ENCODE data around the gene VPS35. TPM values are rescaled to one million over a fixed set of nuclear protein-coding genes. Genes with fewer than 3 reads are reported as not detected.
"Not testable (repeated sequence)": the region's sequence is repeated elsewhere in the genome, so short reads cannot be mapped to it uniquely, and the experiment has no call there.

VPS35 gene
- total RNA-seq, 1 experiment from 2014 or later = 91.1 TPM

DNA sequence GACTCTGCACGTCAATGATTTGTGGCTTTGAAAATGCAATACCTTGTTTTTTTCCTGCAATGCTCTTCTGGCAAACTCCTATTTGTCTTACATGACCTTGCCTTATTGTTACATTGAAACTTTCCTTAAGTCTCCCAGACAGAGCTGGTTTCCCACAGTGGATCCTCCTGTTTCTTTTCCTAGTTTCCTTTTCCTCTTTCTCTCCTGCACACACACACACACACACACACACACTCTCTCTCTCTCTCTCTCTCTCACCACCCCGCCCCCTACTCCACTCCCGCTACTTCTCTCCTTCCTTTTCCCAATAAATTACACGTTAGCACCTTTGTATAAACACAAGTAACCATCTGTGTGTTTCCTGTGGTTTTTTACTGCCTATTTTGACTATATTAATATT lies 2.7 kb upstream of the VPS35 start:
- Histone ChIP-seq H2AFZ (ENCODE audit: low read length) (no peak overlapping the region), H3K4me3 (ENCODE audit: low read length) (peak overlapping the region; percentile 82), H3K4me2 (ENCODE audit: low read depth, low read length, poor library complexity, severe bottlenecking) (peak overlapping the region; percentile 88), H3K36me3 (ENCODE audit: insufficient read depth, low read length) (peaks cover 37% of the 10 kb centered on the region), H3K9ac (ENCODE audit: low read length) (peak overlapping the region; percentile 82), H3K27ac (ENCODE audit: low read length) (peak overlapping the region; percentile 83), H3K9me3 (ENCODE audit: low read length) (no peaks in the 10 kb centered on the region), H3K27me3 (ENCODE audit: low read length) (no peaks in the 10 kb centered on the region), H3K9me2 (replicated peaks; ENCODE audit: insufficient read depth, low read length) (no peaks in the 10 kb centered on the region), H4K20me1 (ENCODE audit: insufficient read depth, low read depth, low read length) (peaks cover 34% of the 10 kb centered on the region), H3K79me2 (ENCODE audit: low read length) (peaks cover 55% of the 10 kb centered on the region), H3K4me1 (ENCODE audit: low read length) (peaks cover 39% of the 10 kb centered on the region)
- peak; percentile 54 for DNase-seq

DNA sequence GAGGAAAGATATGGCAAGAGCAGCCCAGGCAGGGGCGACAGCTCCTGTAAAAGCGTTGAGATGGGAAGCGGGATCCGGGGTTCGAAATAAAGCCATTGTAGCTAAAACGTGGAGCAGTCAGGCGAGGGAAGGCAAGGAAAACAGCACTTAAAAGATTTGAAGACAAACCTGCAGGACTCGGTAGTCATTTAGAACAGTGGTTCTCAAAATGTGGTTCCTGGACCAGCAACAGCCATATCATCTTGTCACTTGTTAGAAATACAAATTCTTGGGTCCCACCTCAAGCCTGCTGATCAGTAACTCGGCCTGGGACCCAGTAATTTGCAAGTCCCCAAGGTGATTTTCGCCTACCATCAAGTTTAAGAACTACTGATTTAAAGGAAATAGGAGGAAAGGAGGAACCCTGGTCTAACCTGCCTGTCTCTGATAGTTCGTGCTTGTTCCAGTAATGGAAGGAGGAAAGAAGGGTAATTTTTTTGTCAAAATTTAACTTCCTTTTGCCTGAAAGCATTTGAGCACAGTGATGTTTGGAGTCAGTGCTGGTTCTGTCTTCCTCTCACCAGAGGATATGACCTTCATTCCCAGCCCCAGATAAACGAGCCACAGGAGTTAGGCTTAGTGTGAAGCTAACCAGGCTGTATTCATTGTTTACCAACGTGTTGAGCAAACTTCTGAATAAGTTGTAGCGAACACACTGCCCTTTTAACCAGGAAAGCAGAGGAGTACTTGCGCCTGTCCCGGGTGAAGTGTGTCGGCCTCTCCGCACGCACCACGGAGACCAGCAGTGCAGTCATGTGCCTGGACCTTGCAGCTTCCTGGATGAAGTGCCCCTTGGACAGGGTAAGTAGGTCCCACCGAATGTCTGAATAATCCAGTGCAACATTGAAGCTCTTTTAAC lies 1.6 kb upstream of the VPS35 start:
- Histone ChIP-seq H3K4me3 (ENCODE audit: low read length) (peak overlapping the region; percentile 82), H2AFZ (ENCODE audit: low read length) (no peak overlapping the region), H4K20me1 (ENCODE audit: insufficient read depth, low read depth, low read length) (peaks cover 37% of the 10 kb centered on the region), H3K9me3 (ENCODE audit: low read length) (no peaks in the 10 kb centered on the region), H3K36me3 (ENCODE audit: insufficient read depth, low read length) (peaks cover 26% of the 10 kb centered on the region), H3K4me2 (ENCODE audit: low read depth, low read length, poor library complexity, severe bottlenecking) (peak overlapping the region; percentile 88), H3K79me2 (ENCODE audit: low read length) (peaks cover 67% of the 10 kb centered on the region), H3K27me3 (ENCODE audit: low read length) (no peaks in the 10 kb centered on the region), H3K9me2 (replicated peaks; ENCODE audit: insufficient read depth, low read length) (no peaks in the 10 kb centered on the region), H3K9ac (ENCODE audit: low read length) (peak overlapping the region; percentile 82), H3K27ac (ENCODE audit: low read length) (peak overlapping the region; percentile 83), H3K4me1 (ENCODE audit: low read length) (peaks cover 51% of the 10 kb centered on the region)
- DNase-seq = peak; percentile 80

DNA sequence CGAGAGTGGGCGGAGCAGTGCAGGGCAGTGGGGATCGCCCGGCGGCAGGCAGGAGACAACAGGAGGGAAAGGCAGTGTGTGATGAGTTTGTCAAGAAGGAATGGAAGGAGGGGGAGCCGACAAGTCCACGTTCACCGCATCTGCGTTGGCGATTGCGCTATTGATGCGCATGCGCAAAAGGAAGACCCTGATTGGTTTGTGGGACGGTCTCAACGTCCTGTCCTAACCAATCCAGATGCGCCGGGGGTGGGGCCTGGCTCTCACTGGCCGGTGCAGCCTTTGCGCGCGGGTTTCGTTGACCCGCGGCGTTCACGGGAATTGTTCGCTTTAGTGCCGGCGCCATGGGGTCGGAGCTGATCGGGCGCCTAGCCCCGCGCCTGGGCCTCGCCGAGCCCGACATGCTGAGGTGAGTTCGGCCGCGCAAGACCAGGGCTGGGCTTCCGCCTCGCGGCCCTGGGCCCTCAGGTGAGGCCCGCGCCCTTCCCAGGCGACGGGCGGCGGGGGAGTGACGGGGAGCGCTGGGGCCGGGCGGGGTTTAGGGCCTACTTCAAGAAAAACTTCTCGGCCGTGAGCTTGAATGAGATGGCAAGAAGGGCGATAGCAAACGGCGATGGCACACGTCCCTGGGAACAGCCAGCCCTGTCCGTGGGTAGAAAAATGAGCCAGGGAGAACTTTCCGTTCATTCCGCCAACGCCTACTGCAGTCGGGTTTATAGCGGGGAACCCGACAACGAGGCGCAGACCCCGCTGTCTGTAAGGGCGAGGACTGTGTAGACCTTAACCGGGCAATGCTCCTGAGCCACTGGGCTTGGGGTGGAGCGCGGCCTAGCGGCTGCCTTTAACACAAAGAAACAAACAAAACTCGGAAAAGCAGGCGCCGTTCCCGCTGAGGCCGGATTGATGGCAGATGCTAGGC lies 645 bp upstream of the VPS35 start, which contains the start of gene ORC6:
ORC6 (plus strand) TSS at position 295 of the 916 bp plus-strand sequence; CDS start at position 342, 47 bp downstream.
- Histone ChIP-seq H3K27ac (ENCODE audit: low read length) (peak within 1 kb of the TSS; percentile 83), H3K27me3 (ENCODE audit: low read length) (no peaks in the 10 kb centered on the region), H3K9ac (ENCODE audit: low read length) (peak within 1 kb of the TSS; percentile 82), H3K4me1 (ENCODE audit: low read length) (peaks cover 55% of the 10 kb centered on the region), H3K9me2 (replicated peaks; ENCODE audit: insufficient read depth, low read length) (no peaks in the 10 kb centered on the region), H3K79me2 (ENCODE audit: low read length) (peaks cover 76% of the 10 kb centered on the region), H3K4me2 (ENCODE audit: low read depth, low read length, poor library complexity, severe bottlenecking) (peak within 1 kb of the TSS; percentile 88), H3K4me3 (ENCODE audit: low read length) (peak within 1 kb of the TSS; percentile 82), H3K9me3 (ENCODE audit: low read length) (no peaks in the 10 kb centered on the region), H4K20me1 (ENCODE audit: insufficient read depth, low read depth, low read length) (peaks cover 45% of the 10 kb centered on the region), H2AFZ (ENCODE audit: low read length) (peak within 1 kb of the TSS; percentile 94), H3K36me3 (ENCODE audit: insufficient read depth, low read length) (peaks cover 16% of the 10 kb centered on the region)
- peak; percentile 98 for DNase-seq

DNA sequence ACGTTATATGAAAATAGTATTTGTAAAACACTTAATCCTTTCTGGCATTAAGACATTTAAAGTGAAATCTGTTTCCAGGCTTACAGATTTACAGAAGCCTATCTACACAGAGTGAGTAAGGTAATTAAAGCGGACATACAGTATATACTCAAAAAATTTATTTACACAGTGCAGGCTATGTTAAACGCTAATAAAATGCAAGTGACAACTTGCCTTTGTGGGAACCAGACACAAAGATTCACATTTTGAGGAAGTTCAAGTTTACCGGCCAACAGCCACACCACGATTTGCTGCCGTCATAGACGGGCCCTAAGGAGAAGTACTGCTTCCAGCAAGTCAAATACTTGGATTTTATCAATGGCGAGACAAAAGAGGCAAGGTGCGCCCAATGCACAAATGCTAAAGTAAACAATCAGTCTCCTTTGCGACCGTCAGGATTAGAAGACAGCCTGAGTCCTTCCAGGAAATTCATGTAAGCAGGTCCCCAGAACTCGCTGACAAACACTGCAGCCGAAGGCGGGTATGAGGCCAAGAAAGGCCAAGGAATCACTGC lies 801 bp downstream of the VPS35 start:
- peak; percentile 85 for DNase-seq
- H3K4me1 ChIP-seq (ENCODE audit: low read length) = peaks cover 55% of the 10 kb centered on the region

DNA sequence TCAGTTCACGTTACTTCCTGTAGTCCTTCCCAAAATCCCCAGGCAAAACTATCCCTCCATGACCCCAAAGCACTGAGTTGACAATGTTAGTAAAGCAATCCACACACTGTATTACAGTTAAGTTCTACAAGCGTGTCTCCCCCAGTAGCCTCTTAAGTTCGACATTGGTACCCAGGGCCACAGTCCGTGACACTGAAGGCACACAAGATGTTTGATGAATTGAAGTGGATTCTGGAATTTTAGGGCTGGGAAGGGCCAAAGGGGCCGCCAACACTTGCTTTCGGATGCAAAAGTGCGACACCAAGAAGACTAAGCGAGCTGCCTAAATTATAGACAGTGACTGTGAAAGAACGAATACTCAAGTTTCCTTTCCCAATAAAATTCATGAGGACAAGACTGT lies 1.5 kb downstream of the VPS35 start:
- H4K20me1 ChIP-seq (ENCODE audit: insufficient read depth, low read depth, low read length) = peaks cover 51% of the 10 kb centered on the region
- H3K79me2 ChIP-seq (ENCODE audit: low read length) = peaks cover 86% of the 10 kb centered on the region
- peak overlapping the region; percentile 88 for H3K4me2 ChIP-seq (ENCODE audit: low read depth, low read length, poor library complexity, severe bottlenecking)
- H3K9ac ChIP-seq (ENCODE audit: low read length) = peak overlapping the region; percentile 82
- DNase-seq = no peak
- peak overlapping the region; percentile 82 for H3K4me3 ChIP-seq (ENCODE audit: low read length)
- H3K27ac ChIP-seq (ENCODE audit: low read length) = no peak overlapping the region
- H3K4me1 ChIP-seq (ENCODE audit: low read length) = peaks cover 50% of the 10 kb centered on the region
- H3K9me2 ChIP-seq (replicated peaks; ENCODE audit: insufficient read depth, low read length) = no peaks in the 10 kb centered on the region
- H3K9me3 ChIP-seq (ENCODE audit: low read length) = no peaks in the 10 kb centered on the region
- no peak overlapping the region for H2AFZ ChIP-seq (ENCODE audit: low read length)
- H3K36me3 ChIP-seq (ENCODE audit: insufficient read depth, low read length) = peaks cover 9% of the 10 kb centered on the region; the same call in 1 of the 2 replicates
- H3K27me3 ChIP-seq (ENCODE audit: low read length) = no peaks in the 10 kb centered on the region

More for the DNA sequence above, 801 bp downstream of the VPS35 start:
- Histone ChIP-seq H3K36me3 (ENCODE audit: insufficient read depth, low read length) (peaks cover 13% of the 10 kb centered on the region; the same call in 1 of the 2 replicates), H3K4me3 (ENCODE audit: low read length) (peak overlapping the region; percentile 82), H4K20me1 (ENCODE audit: insufficient read depth, low read depth, low read length) (peaks cover 51% of the 10 kb centered on the region), H3K9me2 (replicated peaks; ENCODE audit: insufficient read depth, low read length) (no peaks in the 10 kb centered on the region), H2AFZ (ENCODE audit: low read length) (peak overlapping the region; percentile 75; the same call in 1 of the 2 replicates), H3K79me2 (ENCODE audit: low read length) (peaks cover 87% of the 10 kb centered on the region), H3K9ac (ENCODE audit: low read length) (peak overlapping the region; percentile 82), H3K9me3 (ENCODE audit: low read length) (no peaks in the 10 kb centered on the region), H3K27me3 (ENCODE audit: low read length) (no peaks in the 10 kb centered on the region), H3K27ac (ENCODE audit: low read length) (peak overlapping the region; percentile 83), H3K4me2 (ENCODE audit: low read depth, low read length, poor library complexity, severe bottlenecking) (peak overlapping the region; percentile 88)

DNA sequence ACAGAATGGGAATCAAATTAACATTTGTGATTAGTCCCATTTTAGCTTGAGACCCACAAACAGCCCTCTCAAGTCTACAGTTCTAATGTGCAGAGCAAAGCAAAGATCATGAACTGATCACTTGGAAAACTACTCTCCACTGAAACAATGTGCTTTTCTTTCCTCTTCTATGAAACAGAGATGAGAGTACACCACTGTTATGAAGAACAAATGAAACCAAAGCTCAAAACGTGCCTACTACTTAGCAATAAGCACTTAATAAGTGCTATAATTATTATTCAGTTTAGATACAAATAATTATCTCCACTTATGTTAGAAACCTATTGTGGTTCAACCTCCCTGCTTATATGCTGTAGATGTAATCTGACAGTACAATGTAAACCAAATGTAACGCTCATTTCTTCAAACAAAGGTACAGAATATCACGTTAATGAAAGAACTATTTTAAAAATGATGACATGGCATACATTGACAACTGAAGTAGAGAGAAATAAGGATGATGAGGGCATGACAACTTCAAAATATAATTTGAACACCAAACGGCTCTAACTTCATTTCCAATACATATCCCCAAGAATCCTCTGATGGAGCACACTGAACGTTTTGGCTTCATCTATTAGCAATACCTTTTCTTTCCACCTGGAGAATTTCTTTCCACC lies 2.0 kb downstream of the VPS35 start:
- peak overlapping the region; percentile 88 for H3K4me2 ChIP-seq (ENCODE audit: low read depth, low read length, poor library complexity, severe bottlenecking)
- peaks cover 48% of the 10 kb centered on the region for H4K20me1 ChIP-seq (ENCODE audit: insufficient read depth, low read depth, low read length)
- H3K9me2 ChIP-seq (replicated peaks; ENCODE audit: insufficient read depth, low read length) = no peaks in the 10 kb centered on the region
- H3K9me3 ChIP-seq (ENCODE audit: low read length) = no peaks in the 10 kb centered on the region
- H3K27me3 ChIP-seq (ENCODE audit: low read length) = no peaks in the 10 kb centered on the region
- H2AFZ ChIP-seq (ENCODE audit: low read length) = no peak overlapping the region
- H3K79me2 ChIP-seq (ENCODE audit: low read length) = peaks cover 87% of the 10 kb centered on the region
- H3K9ac ChIP-seq (ENCODE audit: low read length) = peak overlapping the region; percentile 82
- H3K4me1 ChIP-seq (ENCODE audit: low read length) = peaks cover 45% of the 10 kb centered on the region
- DNase-seq = no peak
- H3K4me3 ChIP-seq (ENCODE audit: low read length) = peak overlapping the region; percentile 82
- peaks cover 6% of the 10 kb centered on the region; the same call in 1 of the 2 replicates for H3K36me3 ChIP-seq (ENCODE audit: insufficient read depth, low read length)
- H3K27ac ChIP-seq (ENCODE audit: low read length) = no peak overlapping the region

DNA sequence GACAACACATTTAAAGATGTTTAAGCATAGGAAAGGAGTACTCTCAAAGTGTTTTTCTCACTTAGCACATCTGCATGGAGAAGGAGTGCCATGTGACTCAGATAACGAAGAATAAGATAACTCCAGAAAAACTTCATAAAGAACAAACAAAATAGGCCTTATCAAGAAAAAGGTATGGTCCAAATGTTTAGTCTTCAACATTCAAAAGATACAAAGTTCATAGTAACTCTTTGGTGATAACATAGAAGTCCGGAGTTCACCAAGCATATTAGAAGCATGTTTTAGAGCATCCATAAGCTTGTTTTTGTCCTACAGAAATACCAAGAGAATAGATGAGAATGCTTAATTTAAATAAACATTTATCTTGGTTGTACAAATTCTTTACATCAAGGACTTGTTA lies 7.1 kb downstream of the VPS35 start:
- not testable (repeated sequence) for H3K4me2 ChIP-seq (ENCODE audit: low read depth, low read length, poor library complexity, severe bottlenecking); H3K27me3 ChIP-seq (ENCODE audit: low read length); H3K9me2 ChIP-seq (replicated peaks; ENCODE audit: insufficient read depth, low read length); H3K27ac ChIP-seq (ENCODE audit: low read length); H3K9ac ChIP-seq (ENCODE audit: low read length); H3K4me3 ChIP-seq (ENCODE audit: low read length); H3K9me3 ChIP-seq (ENCODE audit: low read length); DNase-seq; H2AFZ ChIP-seq (ENCODE audit: low read length)
- Histone ChIP-seq H3K4me1 (ENCODE audit: low read length) (peaks cover 17% of the 10 kb centered on the region), H4K20me1 (ENCODE audit: insufficient read depth, low read depth, low read length) (peaks cover 19% of the 10 kb centered on the region), H3K79me2 (ENCODE audit: low read length) (peaks cover 56% of the 10 kb centered on the region), H3K36me3 (ENCODE audit: insufficient read depth, low read length) (peaks cover 29% of the 10 kb centered on the region; the same call in 1 of the 2 replicates)
